Activated T-cell treated with anti-CD3 and anti-CD28 coated beads, Interleukin-2, amount 50 U/mL, for 4 hours (primary cell): ENCODE measurements around the gene ADGRL1. TPM values are rescaled to one million over a fixed set of nuclear protein-coding genes. Genes with fewer than 3 reads are reported as not detected.
"Not testable (repeated sequence)": the region's sequence is repeated elsewhere in the genome, so short reads cannot be mapped to it uniquely, and the experiment has no call there.

Experiments
- ATAC-seq, 2 donors: fragments of 200-7000 bp; cut with Tn5 transposase; one replicate each; pipeline ENCODE4 v1.10.0; 2021
- DNase-seq: peaks from one replicate; pipeline ENCODE4 v3.0.0-alpha.2; 2020
- H3K27me3 Mint-ChIP-seq: one replicate; pipeline ENCODE4 v1.8.0; 2021; ENCODE audit warnings: low read depth, mixed read lengths
- H3K36me3 Mint-ChIP-seq: one replicate; pipeline ENCODE4 v1.8.0; 2022; ENCODE audit warnings: mixed read lengths; ENCODE audit not compliant: insufficient read depth
- H3K4me1 Mint-ChIP-seq: one replicate; pipeline ENCODE4 v1.8.0; 2021; ENCODE audit warnings: low read depth, mixed read lengths
- H3K4me3 Mint-ChIP-seq: one replicate; pipeline ENCODE4 v1.8.0; 2021; ENCODE audit warnings: mild to moderate bottlenecking, moderate library complexity, mixed read lengths
- H3K9me3 Mint-ChIP-seq: one replicate; pipeline ENCODE4 v1.8.0; 2021; ENCODE audit warnings: mixed read lengths
- total RNA-seq, 3 donors: library from RNA; stranded (reverse); gene quantifications; one replicate each; pipeline ENCODE4 v1.2.1, GENCODE V29; 2021

Gene ADGRL1
- total RNA-seq, 3 donors from 2014 or later = 22.2 to 30.2 (median 23.6) TPM

GRCh38 chr19:14189415-14189814 lies 16.6 kb downstream of the ADGRL1 start:
- no peaks in the 10 kb centered on the region for H3K36me3 Mint-ChIP-seq
- DNase-seq (no peak), ATAC-seq (no peak)
- no peak overlapping the region for H3K4me3 Mint-ChIP-seq
- no peaks in the 10 kb centered on the region for H3K9me3 Mint-ChIP-seq
- H3K4me1 Mint-ChIP-seq = peaks cover 10% of the 10 kb centered on the region
- H3K27me3 Mint-ChIP-seq = no peaks in the 10 kb centered on the region

- not testable (repeated sequence) for H3K4me3 Mint-ChIP-seq, H3K27me3 Mint-ChIP-seq, H3K36me3 Mint-ChIP-seq, H3K9me3 Mint-ChIP-seq, DNase-seq, ATAC-seq, H3K4me1 Mint-ChIP-seq
Observed at GRCh38 chr19:14188086-14188485, 17.9 kb downstream of the ADGRL1 start.

GRCh38 chr19:14187561-14187960 lies 18.4 kb downstream of the ADGRL1 start:
- Mint-ChIP-seq H3K4me1 (peaks cover 10% of the 10 kb centered on the region), H3K27me3 (no peaks in the 10 kb centered on the region), H3K4me3 (no peak overlapping the region), H3K36me3 (no peaks in the 10 kb centered on the region), H3K9me3 (no peaks in the 10 kb centered on the region)
- DNase-seq = no peak
- ATAC-seq = no peak

GRCh38 chr19:14186684-14187083 lies 19.3 kb downstream of the ADGRL1 start:
- not testable (repeated sequence) for H3K36me3 Mint-ChIP-seq, ATAC-seq, H3K27me3 Mint-ChIP-seq, H3K4me1 Mint-ChIP-seq, H3K9me3 Mint-ChIP-seq, H3K4me3 Mint-ChIP-seq, DNase-seq

GRCh38 chr19:14185691-14186090 lies 20.3 kb downstream of the ADGRL1 start:
- not testable (repeated sequence) for DNase-seq, H3K27me3 Mint-ChIP-seq, H3K4me1 Mint-ChIP-seq, H3K9me3 Mint-ChIP-seq, H3K4me3 Mint-ChIP-seq, ATAC-seq, H3K36me3 Mint-ChIP-seq

GRCh38 chr19:14185158-14185557 lies 20.8 kb downstream of the ADGRL1 start:
- H3K27me3 Mint-ChIP-seq = no peaks in the 10 kb centered on the region
- no peak for DNase-seq
- no peak for ATAC-seq
- no peaks in the 10 kb centered on the region for H3K36me3 Mint-ChIP-seq
- H3K9me3 Mint-ChIP-seq = no peaks in the 10 kb centered on the region
- no peaks in the 10 kb centered on the region for H3K4me1 Mint-ChIP-seq
- no peak overlapping the region for H3K4me3 Mint-ChIP-seq

- H3K4me1 Mint-ChIP-seq = no peaks in the 10 kb centered on the region
- no peaks in the 10 kb centered on the region for H3K36me3 Mint-ChIP-seq
- ATAC-seq = no peak
- no peaks in the 10 kb centered on the region for H3K9me3 Mint-ChIP-seq
- H3K4me3 Mint-ChIP-seq = no peak overlapping the region
- no peaks in the 10 kb centered on the region for H3K27me3 Mint-ChIP-seq
- DNase-seq = no peak
Observed at GRCh38 chr19:14183741-14184350, 22.1 kb downstream of the ADGRL1 start.

GRCh38 chr19:14182476-14182875 lies 23.5 kb downstream of the ADGRL1 start:
- Mint-ChIP-seq H3K9me3 (no peaks in the 10 kb centered on the region), H3K36me3 (no peaks in the 10 kb centered on the region), H3K27me3 (no peaks in the 10 kb centered on the region), H3K4me1 (no peaks in the 10 kb centered on the region), H3K4me3 (no peak overlapping the region)
- ATAC-seq (no peak), DNase-seq (no peak)

GRCh38 chr19:14181906-14182305 lies 24.1 kb downstream of the ADGRL1 start:
- H3K27me3 Mint-ChIP-seq = no peaks in the 10 kb centered on the region
- no peaks in the 10 kb centered on the region for H3K4me1 Mint-ChIP-seq
- H3K9me3 Mint-ChIP-seq = no peaks in the 10 kb centered on the region
- DNase-seq = no peak
- H3K4me3 Mint-ChIP-seq = no peak overlapping the region
- no peak for ATAC-seq
- H3K36me3 Mint-ChIP-seq = no peaks in the 10 kb centered on the region

- not testable (repeated sequence) for H3K4me1 Mint-ChIP-seq, ATAC-seq, H3K36me3 Mint-ChIP-seq, H3K27me3 Mint-ChIP-seq, H3K9me3 Mint-ChIP-seq, DNase-seq, H3K4me3 Mint-ChIP-seq
Observed at GRCh38 chr19:14181199-14181598, 24.8 kb downstream of the ADGRL1 start.

- no peak for ATAC-seq
Observed at GRCh38 chr19:14177496-14178074, 28.4 kb downstream of the ADGRL1 start.

GRCh38 chr19:14175351-14175792 lies 30.6 kb downstream of the ADGRL1 start:
- DNase-seq (no peak), ATAC-seq (no peak)
- Mint-ChIP-seq H3K27me3 (no peaks in the 10 kb centered on the region), H3K4me3 (no peak overlapping the region), H3K36me3 (peaks cover 11% of the 10 kb centered on the region), H3K4me1 (peaks cover 7% of the 10 kb centered on the region), H3K9me3 (no peaks in the 10 kb centered on the region)

More at GRCh38 chr19:14177496-14178074, 28.4 kb downstream of the ADGRL1 start:
- H3K4me3 Mint-ChIP-seq = no peak overlapping the region
- H3K27me3 Mint-ChIP-seq = no peaks in the 10 kb centered on the region
- no peaks in the 10 kb centered on the region for H3K9me3 Mint-ChIP-seq
- peaks cover 5% of the 10 kb centered on the region for H3K36me3 Mint-ChIP-seq
- peaks cover 7% of the 10 kb centered on the region for H3K4me1 Mint-ChIP-seq
- no peak for DNase-seq

GRCh38 chr19:14174883-14175282 lies 31.1 kb downstream of the ADGRL1 start:
- no peak for ATAC-seq
- no peaks in the 10 kb centered on the region for H3K27me3 Mint-ChIP-seq
- no peak overlapping the region for H3K4me3 Mint-ChIP-seq
- DNase-seq = no peak
- peaks cover 16% of the 10 kb centered on the region for H3K36me3 Mint-ChIP-seq
- H3K9me3 Mint-ChIP-seq = no peaks in the 10 kb centered on the region
- peaks cover 7% of the 10 kb centered on the region for H3K4me1 Mint-ChIP-seq

GRCh38 chr19:14168993-14169392 lies 37.0 kb downstream of the ADGRL1 start:
- ATAC-seq (no peak), DNase-seq (no peak)
- Mint-ChIP-seq H3K4me3 (no peak overlapping the region), H3K27me3 (no peaks in the 10 kb centered on the region), H3K36me3 (peaks cover 14% of the 10 kb centered on the region), H3K4me1 (peaks cover 25% of the 10 kb centered on the region), H3K9me3 (no peaks in the 10 kb centered on the region)

GRCh38 chr19:14168259-14168972 lies 37.6 kb downstream of the ADGRL1 start:
- DNase-seq (no peak), ATAC-seq (peak in 1 of 2 donors; percentile 6)
- H3K9me3 Mint-ChIP-seq = no peaks in the 10 kb centered on the region
- H3K4me3 Mint-ChIP-seq = no peak overlapping the region
- H3K36me3 Mint-ChIP-seq = peaks cover 14% of the 10 kb centered on the region
- H3K27me3 Mint-ChIP-seq = no peaks in the 10 kb centered on the region
- peaks cover 25% of the 10 kb centered on the region for H3K4me1 Mint-ChIP-seq
